ENCODE measurements around the gene EEF1AKMT3. TPM values are rescaled to one million over a fixed set of nuclear protein-coding genes. Genes with fewer than 3 reads are reported as not detected.

EEF1AKMT3 gene
- total RNA-seq, 1 experiment from 2014 or later: 5.0 TPM

DNA sequence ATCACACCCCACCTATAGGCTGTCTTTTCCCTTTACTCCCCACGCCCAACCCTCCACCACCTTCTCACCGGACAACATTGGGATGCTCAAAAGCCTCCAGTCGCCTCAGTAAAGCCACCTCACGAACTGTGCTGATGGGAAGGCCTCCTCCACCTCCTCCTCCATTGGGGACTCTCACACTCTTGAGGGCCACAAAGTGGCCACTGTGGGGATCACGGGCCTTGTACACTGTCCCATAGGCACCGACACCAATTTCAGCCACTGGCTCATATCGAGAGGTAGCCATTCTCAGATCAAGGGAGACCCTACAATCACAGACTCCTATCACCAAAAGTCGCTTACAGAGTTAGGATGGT, 21.0 kb upstream of the EEF1AKMT3 start:
- Histone ChIP-seq H3K4me1 (ENCODE audit: control insufficient read depth in 1 of 2, insufficient read depth in 2 of 2, low read length in 2 of 2) (peaks cover 18 to 39% of the 10 kb centered on the region in 2 experiments), H3K9me3 (ENCODE audit: control insufficient read depth in 1 of 2, insufficient read depth in 1 of 2, low read depth in 1 of 2, low read length in 2 of 2) (no peaks in the 10 kb centered on the region), H3K9me2 (ENCODE audit: insufficient read depth) (no peaks in the 10 kb centered on the region), H4K20me1 (ENCODE audit: insufficient read depth) (no peaks in the 10 kb centered on the region), H3K4me2 (ENCODE audit: low read length) (peak overlapping the region; percentile 88), H3K79me2 (ENCODE audit: insufficient read depth, low read length) (peaks cover 33% of the 10 kb centered on the region), H3K36me3 (ENCODE audit: control insufficient read depth in 1 of 2, insufficient read depth in 2 of 2, low read length in 2 of 2) (peaks cover 18 to 29% of the 10 kb centered on the region in 2 experiments; a peak in 3 of 4 replicates), H2AFZ (ENCODE audit: low read depth, low read length, poor library complexity, severe bottlenecking) (no peak overlapping the region), H3K9ac (ENCODE audit: low read length) (peak overlapping the region; percentile 95), H3K27ac (ENCODE audit: low read depth, low read length) (peak overlapping the region; percentile 69), H3K27me3 (ENCODE audit: insufficient read depth, low read length) (no peaks in the 10 kb centered on the region), H3K4me3 (replicated peaks in 1 of 2; ENCODE audit: low read depth in 1 of 2, low read length in 2 of 2) (peak overlapping the region; percentile 82 to 98)
- CTCF ChIA-PET: no interaction called here
- ATAC-seq (no peak), DNase-seq (ENCODE audit: low read depth, low spot score) (no peak)
- BruUV-seq (replicated peaks): no TSS peak
- intact Hi-C loops (cut with micrococcal nuclease): no loop called here
- no peak for TF ChIP-seq POLR2A (IDR thresholded peaks at IDR 0.05; ENCODE audit: borderline replicate concordance, extremely low read depth, insufficient read depth, insufficient read length)
- RAD21 ChIA-PET (ENCODE audit: low non-redundant PET in 1 of 2, low total read pairs in 2 of 2, uncharacterized antibody in 2 of 2, unreplicated experiment in 2 of 2): no interaction called here
- POLR2A ChIA-PET: no interaction called here

DNA sequence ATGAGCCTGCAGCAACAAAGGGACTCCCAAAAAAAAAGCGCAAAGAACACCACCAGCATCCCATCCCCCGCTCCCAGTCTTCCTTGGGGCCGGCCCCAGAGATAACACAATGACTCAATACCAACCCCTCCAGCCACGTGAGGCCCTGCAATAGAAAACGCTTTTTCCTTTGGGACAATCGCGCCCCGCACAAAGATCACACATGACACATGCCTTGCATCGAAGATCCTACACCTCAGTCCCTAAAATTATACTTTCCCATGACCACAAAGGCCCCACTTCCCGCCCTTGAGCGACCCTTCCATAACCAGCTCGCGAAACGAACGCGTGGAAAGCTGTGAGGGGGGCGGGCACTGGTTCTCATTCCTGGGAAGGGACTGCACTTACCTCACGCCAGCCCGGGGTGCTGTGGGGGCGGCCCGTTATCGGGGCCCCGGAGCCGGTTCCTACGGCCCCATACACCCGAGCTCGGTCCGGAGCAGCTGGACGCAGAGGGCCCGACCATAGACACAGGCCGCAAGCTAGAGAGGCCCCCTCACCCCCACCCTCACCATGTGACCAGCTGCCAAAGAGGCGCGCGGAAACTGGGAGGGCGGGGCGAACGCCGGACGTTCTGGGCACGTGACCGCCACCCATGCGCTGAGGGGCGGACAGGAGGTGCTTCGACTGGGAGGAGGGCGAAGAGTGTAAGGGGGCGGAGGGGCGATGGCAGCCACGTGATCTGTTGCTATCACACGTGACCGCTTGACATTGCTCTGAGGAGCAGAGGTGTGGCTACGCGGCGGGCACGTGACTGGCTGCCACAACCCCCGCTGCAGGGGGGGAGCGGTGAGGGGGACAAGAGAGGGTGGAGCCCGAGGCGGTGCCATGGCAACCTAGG, 20.4 kb upstream of the EEF1AKMT3 start, which contains the start of gene CDK4:
TSS of gene CDK4 (minus strand) at position 523 of the 880 bp plus-strand sequence. CDS start 593 bp downstream, outside the sequence.
- ChIA-PET POLR2A (interaction anchor here (0.8 kb wide), 1 partner anchor 14 kb away, joined by 5 read pairs; the partner anchor contains the start of gene CYP27B1), RAD21 (ENCODE audit: low non-redundant PET in 1 of 2, low total read pairs in 2 of 2, uncharacterized antibody in 2 of 2, unreplicated experiment in 2 of 2) (no interaction called here)
- intact Hi-C loops (cut with micrococcal nuclease): no loop called here

More for the DNA sequence above, 20.4 kb upstream of the EEF1AKMT3 start, which contains the start of gene CDK4:
- no peaks in the 10 kb centered on the region for H3K9me2 ChIP-seq (ENCODE audit: insufficient read depth)
- peaks cover 33% of the 10 kb centered on the region for H3K79me2 ChIP-seq (ENCODE audit: insufficient read depth, low read length)
- H3K36me3 ChIP-seq (ENCODE audit: control insufficient read depth in 1 of 2, insufficient read depth in 2 of 2, low read length in 2 of 2): peaks cover 15 to 24% of the 10 kb centered on the region in 2 experiments; a peak in 3 of 4 replicates
- TSS peak; percentile 81 for BruUV-seq (replicated peaks)
- ATAC-seq (peak; percentile 75), DNase-seq (ENCODE audit: low read depth, low spot score) (peak; percentile 99)
- H4K20me1 ChIP-seq (ENCODE audit: insufficient read depth): no peaks in the 10 kb centered on the region
- peak within 1 kb of the TSS; percentile 82 to 98 for H3K4me3 ChIP-seq (replicated peaks in 1 of 2; ENCODE audit: low read depth in 1 of 2, low read length in 2 of 2)
- peak within 1 kb of the TSS; percentile 95 for H3K9ac ChIP-seq (ENCODE audit: low read length)
- peak within 1 kb of the TSS; percentile 88 for H3K4me2 ChIP-seq (ENCODE audit: low read length)
- no peaks in the 10 kb centered on the region for H3K9me3 ChIP-seq (ENCODE audit: control insufficient read depth in 1 of 2, insufficient read depth in 1 of 2, low read depth in 1 of 2, low read length in 2 of 2)
- H2AFZ ChIP-seq (ENCODE audit: low read depth, low read length, poor library complexity, severe bottlenecking): no peak within 1 kb of the TSS
- CTCF ChIA-PET: no interaction called here
- H3K27ac ChIP-seq (ENCODE audit: low read depth, low read length): peak within 1 kb of the TSS; percentile 69
- no peaks in the 10 kb centered on the region for H3K27me3 ChIP-seq (ENCODE audit: insufficient read depth, low read length)
- H3K4me1 ChIP-seq (ENCODE audit: control insufficient read depth in 1 of 2, insufficient read depth in 2 of 2, low read length in 2 of 2): peaks cover 20 to 45% of the 10 kb centered on the region in 2 experiments
- TF ChIP-seq ZFX (IDR thresholded peaks at IDR 0.05) (peak; percentile 88), TCF7L2 (IDR thresholded peaks at IDR 0.05; ENCODE audit: borderline replicate concordance, extremely low read depth, insufficient read depth, insufficient read length) (peak; percentile 21), POLR2A (IDR thresholded peaks at IDR 0.05; ENCODE audit: borderline replicate concordance, extremely low read depth, insufficient read depth, insufficient read length) (peak; percentile 50), CBX3 (IDR thresholded peaks at IDR 0.05; ENCODE audit: low read depth) (no peak), POLR2AphosphoS5 (IDR thresholded peaks at IDR 0.05; ENCODE audit: low read depth, low read length) (peak; percentile 81), SRF (IDR thresholded peaks at IDR 0.05; ENCODE audit: low read depth) (no peak), YY1 (IDR thresholded peaks at IDR 0.05; ENCODE audit: extremely low read depth, insufficient replicate concordance, low read depth, low read length) (peak; percentile 37)
- TF ChIP-seq, protein P1, sequence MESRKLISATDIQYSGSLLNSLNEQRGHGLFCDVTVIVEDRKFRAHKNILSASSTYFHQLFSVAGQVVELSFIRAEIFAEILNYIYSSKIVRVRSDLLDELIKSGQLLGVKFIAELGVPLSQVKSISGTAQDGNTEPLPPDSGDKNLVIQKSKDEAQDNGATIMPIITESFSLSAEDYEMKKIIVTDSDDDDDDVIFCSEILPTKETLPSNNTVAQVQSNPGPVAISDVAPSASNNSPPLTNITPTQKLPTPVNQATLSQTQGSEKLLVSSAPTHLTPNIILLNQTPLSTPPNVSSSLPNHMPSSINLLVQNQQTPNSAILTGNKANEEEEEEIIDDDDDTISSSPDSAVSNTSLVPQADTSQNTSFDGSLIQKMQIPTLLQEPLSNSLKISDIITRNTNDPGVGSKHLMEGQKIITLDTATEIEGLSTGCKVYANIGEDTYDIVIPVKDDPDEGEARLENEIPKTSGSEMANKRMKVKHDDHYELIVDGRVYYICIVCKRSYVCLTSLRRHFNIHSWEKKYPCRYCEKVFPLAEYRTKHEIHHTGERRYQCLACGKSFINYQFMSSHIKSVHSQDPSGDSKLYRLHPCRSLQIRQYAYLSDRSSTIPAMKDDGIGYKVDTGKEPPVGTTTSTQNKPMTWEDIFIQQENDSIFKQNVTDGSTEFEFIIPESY (IDR thresholded peaks at IDR 0.05; ENCODE audit: extremely low read depth, insufficient replicate concordance, low read length): peak; percentile 42

Measured in HCT116 (cell line).